Lung (tissue), 12 donors: ENCODE results near the gene CHSY1. TPM values are rescaled to one million over a fixed set of nuclear protein-coding genes. Genes with fewer than 3 reads are reported as not detected.

ENCODE experiments used
- ATAC-seq: fragments of 200-7000 bp; cut with Tn5 transposase; one replicate; pipeline ENCODE4 v1.9.1; 2020; ENCODE audit warnings: moderate number of reproducible peaks; ENCODE audit not compliant: insufficient read depth, low FRiP score
- DNase-seq, 3 donors: peaks; one replicate each; pipeline ENCODE4 v3.0.0-alpha.2; 2013 to 2017
- H3K27ac ChIP-seq, 2 donors: one replicate each; pipeline ENCODE4 v1.5.1; 2013; ENCODE audit warnings: mild to moderate bottlenecking in 2 of 2, moderate library complexity in 2 of 2, control low read depth in 1 of 2, inconsistent platforms in 1 of 2, low read depth in 1 of 2, low read length in 1 of 2
- H3K27me3 ChIP-seq, 3 donors: one replicate each; pipeline ENCODE4 v1.5.1; 2013; ENCODE audit warnings: low read length in 2 of 3; ENCODE audit not compliant: control insufficient read depth in 3 of 3, insufficient read depth in 3 of 3
- H3K36me3 ChIP-seq, 4 donors: one replicate each; pipeline ENCODE4 v1.5.1; 2013; ENCODE audit warnings: low read length in 4 of 4, mild to moderate bottlenecking in 1 of 4, moderate library complexity in 1 of 4; ENCODE audit not compliant: control insufficient read depth in 4 of 4, insufficient read depth in 4 of 4
- H3K4me1 ChIP-seq, 5 donors: one replicate each; pipeline ENCODE4 v1.5.1; 2013; ENCODE audit warnings: low read length in 5 of 5, mild to moderate bottlenecking in 2 of 5, moderate library complexity in 1 of 5; ENCODE audit not compliant: control insufficient read depth in 5 of 5, insufficient read depth in 5 of 5
- H3K4me3 ChIP-seq: one replicate; pipeline ENCODE4 v1.5.1; 2013; ENCODE audit warnings: mild to moderate bottlenecking, control low read depth, moderate library complexity
- H3K9ac ChIP-seq, 2 donors: one replicate each; pipeline ENCODE4 v1.5.1; 2013; ENCODE audit warnings: low read length in 2 of 2, control low read depth in 1 of 2; ENCODE audit not compliant: insufficient read depth in 1 of 2
- H3K9me3 ChIP-seq, 4 donors: one replicate each; pipeline ENCODE4 v1.5.1; 2013; ENCODE audit warnings: low read length in 3 of 4, mild to moderate bottlenecking in 1 of 4, moderate library complexity in 1 of 4; ENCODE audit not compliant: control insufficient read depth in 4 of 4, insufficient read depth in 3 of 4
- WGBS, 2 donors: extraction: QIAGEN DNeasy Blood & Tissue Kit; methylation state at CpG; one replicate each; pipeline ENCODE4 v1.1.7; 2013; 5-methylcytosine and 5-hydroxymethylcytosine counted together
- polyA plus RNA-seq, 2 donors: library from polyadenylated mRNA; stranded (reverse); fragments of 200-250 nt; gene quantifications; one replicate each; pipeline ENCODE4 v1.2.1, GENCODE V29; 2013
- total RNA-seq, 2 donors: library from RNA; depleted of rRNA in 1 of 2; stranded (reverse); fragments of >200 nt in 1 of 2; gene quantifications; one replicate each; pipeline ENCODE4 v1.2.1, GENCODE V29; 2014 to 2021
- TF ChIP-seq, protein P1 (sequence below): IDR thresholded peaks from 2 replicates; pipeline ENCODE4 v1.5.1; 2012; ENCODE audit warnings: mild to moderate bottlenecking; ENCODE audit errors: control extremely low read depth, extremely low read depth
- donor health status: control.
- donor health status: control.
- donor health status: Bipolar disorder and iron deficiency.
- donor health status: healthy.
- donor health status: DM: yes; HTN: yes; CAD: no.

CHSY1 gene
- total and polyA plus RNA-seq, 4 donors = 11.8 to 52.2 (median 30.4) TPM

DNA sequence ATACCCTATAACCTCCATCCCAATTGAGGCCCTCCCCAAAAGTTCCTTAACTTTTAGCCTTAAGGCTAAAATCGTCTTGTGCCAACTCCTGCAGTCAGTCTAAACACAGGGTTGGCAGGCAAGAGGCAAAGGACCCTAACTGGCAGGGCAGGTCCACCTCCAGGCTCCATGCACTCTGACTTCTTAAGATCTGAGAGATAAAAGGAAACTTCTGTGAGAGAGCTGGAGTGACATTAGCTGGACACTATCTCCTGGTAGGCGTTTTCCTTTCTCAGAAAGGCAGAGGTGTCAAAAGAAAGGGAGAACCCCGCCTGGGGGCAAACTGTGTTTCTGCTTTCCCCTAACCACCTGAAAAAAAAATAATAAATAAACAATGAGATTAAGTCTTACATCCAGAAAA, 3.6 kb downstream of the CHSY1 start:
- H3K9me3 ChIP-seq = no peaks in the 10 kb centered on the region

DNA sequence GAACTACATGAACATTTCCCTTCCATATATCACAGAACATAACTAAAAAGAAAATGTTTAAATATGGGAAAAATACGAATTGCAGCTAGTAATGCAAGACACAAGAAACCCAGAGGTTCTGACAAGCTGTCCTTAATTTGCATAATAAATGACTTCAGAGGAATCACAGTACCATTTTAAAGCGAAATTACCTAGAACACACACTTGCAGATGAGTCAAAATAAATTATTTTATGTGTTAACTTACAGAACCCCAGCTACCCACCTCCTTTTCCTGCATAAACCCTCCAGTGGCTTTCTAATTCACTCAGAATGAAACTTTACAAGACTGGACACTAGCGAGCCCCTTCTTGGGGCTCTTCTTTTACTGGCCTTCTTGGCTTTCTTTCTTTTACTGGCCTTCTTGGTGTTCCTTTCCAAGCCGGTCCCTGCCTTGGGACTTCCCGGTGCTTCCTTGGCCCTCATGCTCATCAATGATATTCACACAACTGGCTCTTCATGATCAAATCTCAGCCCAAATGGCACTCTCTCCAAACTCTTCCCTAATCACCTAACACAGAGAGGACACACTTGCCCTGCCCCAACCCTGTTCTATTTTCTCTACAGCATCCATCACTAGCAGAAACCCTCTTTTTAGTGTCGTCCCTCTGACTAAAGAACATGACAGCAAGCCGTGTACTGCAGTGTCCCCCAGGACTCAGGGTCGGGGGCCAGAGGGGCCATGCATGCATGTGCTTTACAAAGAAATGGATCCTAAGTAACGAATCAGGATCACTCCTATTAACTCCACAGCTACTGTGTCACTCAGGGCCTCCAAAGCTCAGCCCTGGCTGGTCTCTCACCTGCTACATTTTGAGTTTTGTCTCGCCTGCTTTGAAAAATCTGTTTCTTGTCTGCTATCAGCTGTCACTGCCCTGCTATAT, 4.8 kb downstream of the CHSY1 start:
- H3K4me3 ChIP-seq = no peak overlapping the region
- DNase-seq = no peak
- no peaks in the 10 kb centered on the region for H3K9me3 ChIP-seq
- ATAC-seq = no peak
- 78 to 81% methylated on average over 10 of the region's 10 CpGs for WGBS, 2 donors
- peaks cover 22 to 43% (median 35%) of the 10 kb centered on the region in 5 donors for H3K4me1 ChIP-seq
- TF ChIP-seq, protein P1, sequence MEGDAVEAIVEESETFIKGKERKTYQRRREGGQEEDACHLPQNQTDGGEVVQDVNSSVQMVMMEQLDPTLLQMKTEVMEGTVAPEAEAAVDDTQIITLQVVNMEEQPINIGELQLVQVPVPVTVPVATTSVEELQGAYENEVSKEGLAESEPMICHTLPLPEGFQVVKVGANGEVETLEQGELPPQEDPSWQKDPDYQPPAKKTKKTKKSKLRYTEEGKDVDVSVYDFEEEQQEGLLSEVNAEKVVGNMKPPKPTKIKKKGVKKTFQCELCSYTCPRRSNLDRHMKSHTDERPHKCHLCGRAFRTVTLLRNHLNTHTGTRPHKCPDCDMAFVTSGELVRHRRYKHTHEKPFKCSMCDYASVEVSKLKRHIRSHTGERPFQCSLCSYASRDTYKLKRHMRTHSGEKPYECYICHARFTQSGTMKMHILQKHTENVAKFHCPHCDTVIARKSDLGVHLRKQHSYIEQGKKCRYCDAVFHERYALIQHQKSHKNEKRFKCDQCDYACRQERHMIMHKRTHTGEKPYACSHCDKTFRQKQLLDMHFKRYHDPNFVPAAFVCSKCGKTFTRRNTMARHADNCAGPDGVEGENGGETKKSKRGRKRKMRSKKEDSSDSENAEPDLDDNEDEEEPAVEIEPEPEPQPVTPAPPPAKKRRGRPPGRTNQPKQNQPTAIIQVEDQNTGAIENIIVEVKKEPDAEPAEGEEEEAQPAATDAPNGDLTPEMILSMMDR = no peak
- no peaks in the 10 kb centered on the region for H3K27me3 ChIP-seq
- peak overlapping the region in 1 of 2 donors; percentile 12 for H3K27ac ChIP-seq
- no peak overlapping the region for H3K9ac ChIP-seq
- peaks cover 0 to 10% (median 4%) of the 10 kb centered on the region in 4 donors for H3K36me3 ChIP-seq

More for the DNA sequence above, 3.6 kb downstream of the CHSY1 start:
- Histone ChIP-seq H3K27ac (no peak overlapping the region), H3K4me3 (no peak overlapping the region), H3K27me3 (no peaks in the 10 kb centered on the region), H3K4me1 (peaks cover 17 to 39% (median 24%) of the 10 kb centered on the region in 5 donors), H3K9ac (no peak overlapping the region), H3K36me3 (peaks cover 0 to 7% (median 3%) of the 10 kb centered on the region in 4 donors)
- no peak for ATAC-seq
- DNase-seq = no peak
- WGBS, 2 donors = 54 to 60% methylated on average over 3 of the region's 3 CpGs
- TF ChIP-seq, protein P1 = no peak

DNA sequence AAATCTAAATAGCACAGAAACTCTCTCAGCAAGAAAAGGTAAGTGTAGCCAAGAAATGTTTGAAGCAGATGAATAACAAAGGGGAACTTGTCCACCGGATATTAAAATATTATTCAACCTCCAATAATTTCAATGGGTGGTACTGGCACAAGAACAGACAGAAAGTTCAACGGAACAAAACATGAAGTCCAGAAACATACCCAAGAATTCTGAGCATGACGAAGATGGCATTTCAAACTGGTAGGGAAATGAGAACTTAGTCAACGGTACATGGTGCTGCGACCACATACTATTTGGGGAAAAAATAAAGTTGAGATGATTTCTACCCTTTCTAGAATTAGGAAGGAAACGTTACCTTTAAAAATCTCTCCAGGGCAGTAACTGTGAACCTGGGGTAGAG, 5.5 kb downstream of the CHSY1 start:
- 29 to 48% methylated on average over 6 of the region's 6 CpGs for WGBS, 2 donors
- H3K27ac ChIP-seq = no peak overlapping the region
- H3K4me1 ChIP-seq = peaks cover 23 to 50% (median 36%) of the 10 kb centered on the region in 5 donors
- H3K9me3 ChIP-seq = no peaks in the 10 kb centered on the region
- TF ChIP-seq, protein P1 = no peak
- no peaks in the 10 kb centered on the region for H3K27me3 ChIP-seq
- no peak overlapping the region for H3K9ac ChIP-seq
- no peak for ATAC-seq
- no peak overlapping the region for H3K4me3 ChIP-seq
- H3K36me3 ChIP-seq = peaks cover 0 to 12% (median 4%) of the 10 kb centered on the region in 4 donors
- no peak for DNase-seq
